SU-DHL-6 (cell line): ENCODE results near the gene SYNJ2.

ENCODE experiments used
- CTCF ChIP-seq: fragments of 200-600 bp; sonication (generic); IDR thresholded peaks from one replicate; pipeline ENCODE4 v1.5.1; 2017; ENCODE audit warnings: antibody characterized with exemption, mild to moderate bottlenecking, low read length, moderate library complexity; ENCODE audit not compliant: insufficient read depth, poor library complexity, severe bottlenecking
- EZH2phosphoT487 ChIP-seq: fragments of 200-600 bp; sonication (generic), shearing (Covaris generic); conservative IDR thresholded peaks from 2 replicates; pipeline ENCODE4 v1.6.1; 2018; ENCODE audit warnings: mild to moderate bottlenecking, antibody characterized with exemption, low read length, moderate library complexity, mixed read lengths

- no peak for TF ChIP-seq CTCF
- no peak for TF ChIP-seq EZH2phosphoT487
Measured at GRCh38 chr6:158050107-158050735, 68.6 kb downstream of the SYNJ2 start.
